ENCODE data around the gene NEU4.

The NEU4 gene

GRCh38 chr2:241835611-241836010 lies 26.6 kb downstream of the NEU4 start:
- DNase-seq: no peak

- no peak for DNase-seq
Observed at GRCh38 chr2:241836292-241836691, 27.3 kb downstream of the NEU4 start.

- no peak for DNase-seq
Observed at GRCh38 chr2:241837197-241837965, 28.4 kb downstream of the NEU4 start.

GRCh38 chr2:241841181-241842066 lies 32.4 kb downstream of the NEU4 start:
- DNase-seq: no peak

- no peak for DNase-seq
Observed at GRCh38 chr2:241842067-241842415, 33.0 kb downstream of the NEU4 start.

GRCh38 chr2:241842620-241843211 lies 33.7 kb downstream of the NEU4 start:
- no peak for DNase-seq

- no peak for DNase-seq
Observed at GRCh38 chr2:241843321-241844065, 34.5 kb downstream of the NEU4 start.

GRCh38 chr2:241844066-241844728 lies 35.2 kb downstream of the NEU4 start:
- DNase-seq: no peak

- no peak for DNase-seq
Observed at GRCh38 chr2:241844831-241845578, 36.0 kb downstream of the NEU4 start.

GRCh38 chr2:241846406-241846805 lies 37.4 kb downstream of the NEU4 start:
- no peak for DNase-seq

GRCh38 chr2:241848761-241849615 lies 40.0 kb downstream of the NEU4 start:
- DNase-seq: no peak

- no peak for DNase-seq
Observed at GRCh38 chr2:241849616-241850543, 40.9 kb downstream of the NEU4 start.

- no peak for DNase-seq
Observed at GRCh38 chr2:241850544-241851324, 41.7 kb downstream of the NEU4 start.

GRCh38 chr2:241851325-241852115 lies 42.5 kb downstream of the NEU4 start:
- DNase-seq: no peak

- no peak for DNase-seq
Observed at GRCh38 chr2:241852116-241852980, 43.4 kb downstream of the NEU4 start.

GRCh38 chr2:241852981-241853631 lies 44.1 kb downstream of the NEU4 start:
- no peak for DNase-seq

Measured in KG1 (cell line).